GM12878 (cell line): Measurements from ENCODE around the gene IRAK3. TPM values are rescaled to one million over a fixed set of nuclear protein-coding genes. Genes with fewer than 3 reads are reported as not detected.
A peak's percentile ranks its signal among the peaks of the same experiment; 100 is the strongest.

Source experiments
- ATAC-seq: fragments of 200-7000 bp; cut with Tn5 transposase; 3 replicates; pipeline ENCODE4 v1.9.1; 2020; ENCODE audit warnings: mild to moderate bottlenecking, moderate library complexity
- BruUV-seq: library from RNA; stranded (reverse); fragments of 400-500 nt; replicated peaks from 2 replicates; lab custom pipeline; 2021; lab: Mats Ljungman, UMichigan
- CTCF ChIA-PET: fragments of 300-600 bp; sonication (Branson Sonifier 250); formaldehyde crosslinking; extraction: SDS; loops from one replicate; lab custom pipeline; 2021; ENCODE audit warnings: inconsistent platforms; lab: Yijun Ruan, JAX
- POLR2A ChIA-PET: fragments of 350-600 bp; formaldehyde crosslinking; extraction: SDS; loops from one replicate; lab custom pipeline; 2021; ENCODE audit warnings: inconsistent platforms; lab: Charles Lee
- RAD21 ChIA-PET: fragments of 300-600 bp; sonication (Branson Sonifier 250); formaldehyde crosslinking; loops from one replicate; lab custom pipeline; 2023; ENCODE audit warnings: antibody characterized with exemption; ENCODE audit not compliant: unreplicated experiment; lab: Charles Lee
- SMC1A ChIA-PET: fragments of 300-600 bp; sonication (Branson Sonifier 250); formaldehyde crosslinking; loops from one replicate; lab custom pipeline; 2023; ENCODE audit not compliant: unreplicated experiment, uncharacterized antibody; lab: Charles Lee
- DNase-seq: peaks from one replicate; pipeline ENCODE4 v3.0.0-alpha.2; 2011; ENCODE audit warnings: low read depth, low spot score
- FAIRE-seq: peaks from 3 replicates; lab custom pipeline; 2011; peaks lifted over from hg19 to GRCh38; lab: Jason Lieb, UNC
- H2AFZ ChIP-seq: 2 replicates; pipeline ENCODE4 v1.6.0; 2011; ENCODE audit warnings: low read depth, low read length, control low read depth; ENCODE audit not compliant: control insufficient read depth
- H3K27ac ChIP-seq: 2 replicates; pipeline ENCODE4 v1.5.1; 2011; ENCODE audit warnings: control low read depth; ENCODE audit not compliant: control insufficient read depth, insufficient read depth
- H3K27me3 ChIP-seq, 2 experiments: replicated peaks in 1 of 2; 2 replicates each; pipeline versions ENCODE4 v1.6.0 to v1.6.1; 2011; ENCODE audit warnings: low read length in 1 of 2; ENCODE audit not compliant: control insufficient read depth in 2 of 2, insufficient read depth in 2 of 2
- H3K36me3 ChIP-seq, 2 experiments: 2 replicates each; pipeline ENCODE4 v1.5.1; 2011; ENCODE audit warnings: low read length in 1 of 2; ENCODE audit not compliant: control insufficient read depth in 2 of 2, insufficient read depth in 2 of 2
- H3K4me1 ChIP-seq: 2 replicates; pipeline ENCODE4 v1.6.1; 2011; ENCODE audit warnings: mild to moderate bottlenecking, low read length, moderate library complexity, mixed read lengths; ENCODE audit not compliant: control insufficient read depth, insufficient read depth
- H3K4me2 ChIP-seq: 2 replicates; pipeline ENCODE4 v1.6.0; 2011; ENCODE audit warnings: control low read depth; ENCODE audit not compliant: control insufficient read depth, insufficient read depth
- H3K4me3 ChIP-seq: fragments of 200-600 bp; sonication (generic); 2 replicates; pipeline ENCODE4 v1.5.1; 2016
- H3K79me2 ChIP-seq: 2 replicates; pipeline ENCODE4 v1.6.0; 2011; ENCODE audit warnings: low read length; ENCODE audit not compliant: control insufficient read depth, insufficient read depth
- H3K9ac ChIP-seq: 2 replicates; pipeline ENCODE4 v1.8.0; 2011; ENCODE audit warnings: low read length, control low read depth, mixed read lengths; ENCODE audit not compliant: control insufficient read depth, insufficient read depth
- H3K9me3 ChIP-seq: replicated peaks from 3 replicates; pipeline ENCODE4 v1.5.1; 2011; ENCODE audit warnings: mild to moderate bottlenecking, low read length; ENCODE audit not compliant: control insufficient read depth, insufficient read depth
- H4K20me1 ChIP-seq: 2 replicates; pipeline ENCODE4 v1.6.0; 2011; ENCODE audit not compliant: control insufficient read depth, insufficient read depth
- BACH1 ChIP-seq: fragments of 450-650 bp; IDR thresholded peaks from 2 replicates; pipeline ENCODE4 v1.6.1; 2017; ENCODE audit warnings: mild to moderate bottlenecking, borderline replicate concordance
- BCL11A ChIP-seq: IDR thresholded peaks from 2 replicates; pipeline ENCODE4 v1.6.1; 2011; ENCODE audit warnings: low read depth, low read length
- CBFB ChIP-seq: IDR thresholded peaks from 2 replicates; pipeline ENCODE4 v1.6.1; 2016; ENCODE audit warnings: antibody characterized with exemption, low read depth
- CTCF ChIP-seq, 3 experiments: IDR thresholded peaks in 2 of 3; conservative IDR thresholded peaks in 1 of 3; 2 replicates each; pipeline ENCODE4 v1.5.1; 2011; ENCODE audit warnings: low read depth in 3 of 3, low read length in 3 of 3, mild to moderate bottlenecking in 3 of 3, control low read depth in 2 of 3, moderate library complexity in 2 of 3, inconsistent platforms in 1 of 3, mixed read lengths in 1 of 3; ENCODE audit not compliant: control insufficient read depth in 2 of 3, insufficient read depth in 1 of 3; ENCODE audit errors: extremely low read depth in 1 of 3
- GABPA ChIP-seq: IDR thresholded peaks from 2 replicates; pipeline ENCODE4 v1.6.1; 2014; ENCODE audit warnings: antibody characterized with exemption, low read depth, mild to moderate bottlenecking, inconsistent platforms
- IKZF1 ChIP-seq: fragments of 450-650 bp; conservative IDR thresholded peaks from 2 replicates; pipeline ENCODE4 v1.6.1; 2017; ENCODE audit warnings: antibody characterized with exemption, mild to moderate bottlenecking
- IKZF2 ChIP-seq, 2 experiments: fragments of 450-650 bp; IDR thresholded peaks; 2 replicates each; pipeline ENCODE4 v1.6.1; 2017; ENCODE audit warnings: mild to moderate bottlenecking in 2 of 2, moderate library complexity in 2 of 2
- NFYB ChIP-seq: IDR thresholded peaks from 2 replicates; pipeline ENCODE4 v1.6.1; 2011; ENCODE audit warnings: low read depth, mild to moderate bottlenecking, low read length, improper control_type of control experiment, moderate library complexity; ENCODE audit not compliant: insufficient read depth
- RAD21 ChIP-seq: IDR thresholded peaks from 2 replicates; pipeline ENCODE4 v1.6.1; 2011; ENCODE audit warnings: mild to moderate bottlenecking, low read depth, low read length, moderate library complexity; ENCODE audit not compliant: insufficient read depth
- RELA ChIP-seq: fragments of 450-650 bp; IDR thresholded peaks from 2 replicates; pipeline ENCODE4 v1.8.0; 2014; ENCODE audit warnings: borderline replicate concordance; ENCODE audit not compliant: partially characterized antibody
- SMC3 ChIP-seq: IDR thresholded peaks from 2 replicates; pipeline ENCODE4 v1.6.1; 2011; ENCODE audit warnings: low read length, improper control_type of control experiment, borderline replicate concordance
- SPI1 ChIP-seq: IDR thresholded peaks from 2 replicates; pipeline ENCODE4 v1.6.1; 2011; ENCODE audit warnings: low read depth, mild to moderate bottlenecking, low read length, moderate library complexity, borderline replicate concordance; ENCODE audit not compliant: insufficient read depth
- SRF ChIP-seq, 2 experiments: IDR thresholded peaks; 2 replicates each; pipeline ENCODE4 v1.6.1; 2011; ENCODE audit warnings: low read depth in 2 of 2, low read length in 2 of 2, mild to moderate bottlenecking in 1 of 2, moderate library complexity in 1 of 2
- TARDBP ChIP-seq: IDR thresholded peaks from 2 replicates; pipeline ENCODE4 v1.6.1; 2016; ENCODE audit warnings: borderline replicate concordance
- ZNF274 ChIP-seq: IDR thresholded peaks from one replicate; pipeline ENCODE4 v1.8.0; 2011; ENCODE audit not compliant: insufficient read length, insufficient read depth
- ZSCAN29 ChIP-seq: fragments of 450-650 bp; IDR thresholded peaks from 2 replicates; pipeline ENCODE4 v1.6.1; 2017; ENCODE audit warnings: mild to moderate bottlenecking, moderate library complexity
- WGBS: methylation state at CpG from one replicate; pipeline ENCODE4 v1.1.6; 2016; ENCODE audit warnings: low lambda C conversion rate; ENCODE audit not compliant: insufficient replicate concordance, insufficient coverage; ENCODE audit errors: missing lambda C conversion rate; 5-methylcytosine and 5-hydroxymethylcytosine counted together
- in situ Hi-C: fragments of 300-500 bp; cut with MboI; formaldehyde crosslinking; loops from 9 replicates; pipeline ENCODE4 v1.14.3; 2018; ENCODE audit warnings: mixed read lengths
- intact Hi-C: fragments of 100-400 bp; cut with micrococcal nuclease; formaldehyde crosslinking; loops from one replicate; pipeline ENCODE4 v1.14.2; 2022; ENCODE audit not compliant: unreplicated experiment
- polyA plus RNA-seq, 11 experiments: library from polyadenylated mRNA; depleted of rRNA in 4 of 11; unstranded in 6 of 11; stranded (reverse) in 5 of 11; fragments of >200 nt; fragmentation: Nextera tagmentation in 4 of 11; fragmentation: Illumina TruSeq in 1 of 11; extraction: Ambion mirVana in 4 of 11; extraction: Trizol in 1 of 11; gene quantifications; 1 replicate in 1 of 11; 2 replicates in 10 of 11; pipeline versions ENCODE4 v1.2.1 to v1.2.3, GENCODE V29; 2011 to 2016; ENCODE audit warnings: inconsistent platforms in 2 of 11, missing spikeins in 2 of 11, low read depth in 1 of 11
- total RNA-seq, 4 experiments: library from RNA; depleted of rRNA in 3 of 4; stranded (reverse); fragments of >200 nt in 3 of 4; fragmentation: Illumina TruSeq in 1 of 4; extraction: Trizol in 1 of 4; gene quantifications; 2 replicates each; pipeline versions ENCODE4 v1.2.1 to v1.2.3, GENCODE V29; 2013 to 2021
- TF ChIP-seq, protein P1 (sequence below): IDR thresholded peaks from 2 replicates; pipeline ENCODE4 v1.6.1; 2012; ENCODE audit warnings: improper control_type of control experiment, low read depth, low read length; ENCODE audit not compliant: insufficient replicate concordance

The IRAK3 gene
- total and polyA plus RNA-seq, 10 of the 15 experiments (the other 5 are each of a cell fraction or from before 2014, with no cell fraction given) = 1.4 to 14.1 (median 5.4) TPM

- intact Hi-C loops (loop anchor here (1.0 to 10.0 kb wide), 3 partner anchors 139 to 595 kb away; no protein-coding TSS in a partner anchor), in situ Hi-C loops (loop anchor here (5.0 kb wide), 1 partner anchor 137 kb away; no protein-coding TSS in a partner anchor)
- H3K27ac ChIP-seq = no peak overlapping the region
- H3K9ac ChIP-seq = no peak overlapping the region
- no peaks in the 10 kb centered on the region for H3K9me3 ChIP-seq
- H3K4me3 ChIP-seq = no peak overlapping the region
- H3K27me3 ChIP-seq = no peaks in the 10 kb centered on the region
- RAD21 ChIA-PET = interaction anchor here (0.8 to 2.5 kb wide), 10 partner anchors 9 to 425 kb away, joined by 3 to 17 read pairs (median 6); partner anchors contain the start of genes LLPH and TMBIM4
- no peaks in the 10 kb centered on the region for H3K36me3 ChIP-seq
- 61% methylated on average over 5 of the region's 5 CpGs for WGBS
- DNase-seq (peak; percentile 5), ATAC-seq (peak; percentile 80), FAIRE-seq (peak; percentile 66)
- H3K4me2 ChIP-seq = no peak overlapping the region
- H4K20me1 ChIP-seq = no peaks in the 10 kb centered on the region
- H3K79me2 ChIP-seq = no peaks in the 10 kb centered on the region
- POLR2A ChIA-PET = interaction anchor here (1.6 kb wide), 1 partner anchor 100 kb away, joined by 3 read pairs; the partner anchor contains the start of gene TMBIM4
- SMC1A ChIA-PET = interaction anchor here (0.7 to 2.9 kb wide), 22 partner anchors 10 to 473 kb away, joined by 3 to 14 read pairs (median 4); partner anchors contain the start of genes HELB, LLPH and TMBIM4
- H3K4me1 ChIP-seq = peaks cover 12% of the 10 kb centered on the region
- peak overlapping the region; percentile 18; the same call in 1 of the 2 replicates for H2AFZ ChIP-seq
- CTCF ChIA-PET = interaction anchor here (0.6 to 4.2 kb wide), 36 partner anchors 9 to 528 kb away, joined by 3 to 26 read pairs (median 4); partner anchors contain the start of genes HELB and TMBIM4
- no TSS peak for BruUV-seq
- TF ChIP-seq IKZF1 (no peak), RAD21 (peak; percentile 73), SRF (IDR thresholded peaks at IDR 0.05; ENCODE audit: low read depth in 2 of 2, low read length in 2 of 2) (no peak), ZNF274 (no peak), ZSCAN29 (no peak), BACH1 (no peak), TARDBP (no peak), SMC3 (peak; percentile 59), CTCF (IDR thresholded peaks at IDR 0.05 in 2 of 3, conservative IDR thresholded peaks at IDR 0.05 in 1 of 3; ENCODE audit: control insufficient read depth in 2 of 3, extremely low read depth in 1 of 3, insufficient read depth in 1 of 3, low read depth in 3 of 3, low read length in 3 of 3) (peak; percentile 46 to 59 (median 53); a peak in 5 of 6 replicates), NFYB (peak; percentile 66), RELA (no peak), BCL11A (no peak), CBFB (no peak), IKZF2 (IDR thresholded peaks at IDR 0.05) (no peak), GABPA (no peak), SPI1 (no peak)
- TF ChIP-seq, protein P1, sequence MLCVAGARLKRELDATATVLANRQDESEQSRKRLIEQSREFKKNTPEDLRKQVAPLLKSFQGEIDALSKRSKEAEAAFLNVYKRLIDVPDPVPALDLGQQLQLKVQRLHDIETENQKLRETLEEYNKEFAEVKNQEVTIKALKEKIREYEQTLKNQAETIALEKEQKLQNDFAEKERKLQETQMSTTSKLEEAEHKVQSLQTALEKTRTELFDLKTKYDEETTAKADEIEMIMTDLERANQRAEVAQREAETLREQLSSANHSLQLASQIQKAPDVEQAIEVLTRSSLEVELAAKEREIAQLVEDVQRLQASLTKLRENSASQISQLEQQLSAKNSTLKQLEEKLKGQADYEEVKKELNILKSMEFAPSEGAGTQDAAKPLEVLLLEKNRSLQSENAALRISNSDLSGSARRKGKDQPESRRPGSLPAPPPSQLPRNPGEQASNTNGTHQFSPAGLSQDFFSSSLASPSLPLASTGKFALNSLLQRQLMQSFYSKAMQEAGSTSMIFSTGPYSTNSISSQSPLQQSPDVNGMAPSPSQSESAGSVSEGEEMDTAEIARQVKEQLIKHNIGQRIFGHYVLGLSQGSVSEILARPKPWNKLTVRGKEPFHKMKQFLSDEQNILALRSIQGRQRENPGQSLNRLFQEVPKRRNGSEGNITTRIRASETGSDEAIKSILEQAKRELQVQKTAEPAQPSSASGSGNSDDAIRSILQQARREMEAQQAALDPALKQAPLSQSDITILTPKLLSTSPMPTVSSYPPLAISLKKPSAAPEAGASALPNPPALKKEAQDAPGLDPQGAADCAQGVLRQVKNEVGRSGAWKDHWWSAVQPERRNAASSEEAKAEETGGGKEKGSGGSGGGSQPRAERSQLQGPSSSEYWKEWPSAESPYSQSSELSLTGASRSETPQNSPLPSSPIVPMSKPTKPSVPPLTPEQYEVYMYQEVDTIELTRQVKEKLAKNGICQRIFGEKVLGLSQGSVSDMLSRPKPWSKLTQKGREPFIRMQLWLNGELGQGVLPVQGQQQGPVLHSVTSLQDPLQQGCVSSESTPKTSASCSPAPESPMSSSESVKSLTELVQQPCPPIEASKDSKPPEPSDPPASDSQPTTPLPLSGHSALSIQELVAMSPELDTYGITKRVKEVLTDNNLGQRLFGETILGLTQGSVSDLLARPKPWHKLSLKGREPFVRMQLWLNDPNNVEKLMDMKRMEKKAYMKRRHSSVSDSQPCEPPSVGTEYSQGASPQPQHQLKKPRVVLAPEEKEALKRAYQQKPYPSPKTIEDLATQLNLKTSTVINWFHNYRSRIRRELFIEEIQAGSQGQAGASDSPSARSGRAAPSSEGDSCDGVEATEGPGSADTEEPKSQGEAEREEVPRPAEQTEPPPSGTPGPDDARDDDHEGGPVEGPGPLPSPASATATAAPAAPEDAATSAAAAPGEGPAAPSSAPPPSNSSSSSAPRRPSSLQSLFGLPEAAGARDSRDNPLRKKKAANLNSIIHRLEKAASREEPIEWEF = no peak
Measured at GRCh38 chr12:66269757-66270383, 80.9 kb downstream of the IRAK3 start.
